Measurements from ENCODE around the gene ZSCAN23. TPM values are rescaled to one million over a fixed set of nuclear protein-coding genes. Genes with fewer than 3 reads are reported as not detected.

Gene ZSCAN23
- total RNA-seq, 1 experiment from 2014 or later, result 2.9 TPM

DNA sequence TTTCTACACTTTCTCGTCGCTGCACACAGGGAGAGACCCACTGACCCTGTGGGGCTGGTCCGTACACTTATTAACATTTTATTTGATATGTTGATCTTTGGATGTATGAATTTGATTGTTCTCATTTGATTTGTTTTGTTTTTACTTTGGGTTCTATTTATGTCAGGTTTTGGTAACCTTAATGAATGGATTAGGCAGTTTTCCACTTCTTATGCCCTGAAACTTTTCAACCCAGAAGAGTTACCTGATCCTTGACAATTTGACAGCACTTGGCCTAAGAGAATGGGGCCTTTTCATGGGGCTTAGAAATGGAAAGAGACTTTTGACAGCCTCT is 48.7 kb upstream of the ZSCAN23 start:
- no peak overlapping the region for H4K91ac ChIP-seq (ENCODE audit: insufficient read length, low read depth, low read length)
- no peak overlapping the region for H3K23ac ChIP-seq (ENCODE audit: insufficient read length, low read depth, low read length)
- Mint-ChIP-seq H3K9me3 (no peaks in the 10 kb centered on the region), H3K36me3 (ENCODE audit: insufficient read depth in 1 of 3, low read depth in 3 of 3) (no peaks in the 10 kb centered on the region), H3K4me1 (peaks cover 9 to 13% of the 10 kb centered on the region in 2 experiments), H3K27me3 (ENCODE audit: low read depth) (no peaks in the 10 kb centered on the region), H3K27ac (no peak overlapping the region), H3K4me3 (peak overlapping the region in 1 of 2 experiments; percentile 16; a peak in 1 of 5 replicates)
- H2BK120ac ChIP-seq (ENCODE audit: low read depth, low read length, poor library complexity, severe bottlenecking), result no peak overlapping the region
- no peak overlapping the region for H2BK15ac ChIP-seq (ENCODE audit: low read depth, low read length)
- H4K20me1 ChIP-seq (ENCODE audit: control insufficient read depth, insufficient read depth, insufficient read length), result no peaks in the 10 kb centered on the region
- H3K9ac ChIP-seq (ENCODE audit: extremely low read depth, insufficient read length, low read length), result no peak overlapping the region
- H3T11ph ChIP-seq (ENCODE audit: low read length), result no peak overlapping the region
- no CpG with 5 or more reads among the region's 3 CpGs for WGBS (ENCODE audit: extremely low coverage, insufficient read length, low lambda C conversion rate)
- H2BK12ac ChIP-seq (ENCODE audit: insufficient read length, low read depth, low read length), result no peak overlapping the region
- H2BK5ac ChIP-seq (ENCODE audit: insufficient read length, low read length), result no peak overlapping the region
- no peak overlapping the region for H3K4me2 ChIP-seq (ENCODE audit: insufficient read depth, insufficient read length, low read length)
- no peak overlapping the region for H2BK20ac ChIP-seq (ENCODE audit: low read depth, low read length, poor library complexity, severe bottlenecking)
- no peak overlapping the region for H4K8ac ChIP-seq (replicated peaks; ENCODE audit: insufficient read length, low read depth, low read length)
- no peak for DNase-seq
- H4K5ac ChIP-seq (ENCODE audit: insufficient read length, low read depth, low read length), result no peak overlapping the region
- H3K4me1 ChIP-seq (ENCODE audit: insufficient read depth, low read length), result no peaks in the 10 kb centered on the region
- H2AFZ ChIP-seq (ENCODE audit: low read length), result peak overlapping the region; percentile 52
- H3K9me3 ChIP-seq (ENCODE audit: control insufficient read depth, low read depth, low read length), result no peaks in the 10 kb centered on the region
- H2AK5ac ChIP-seq (ENCODE audit: insufficient read length, low read length), result no peak overlapping the region
- no peak overlapping the region for H3K4ac ChIP-seq (ENCODE audit: low read depth, low read length)
- H3K79me1 ChIP-seq (ENCODE audit: insufficient read depth, low read depth, low read length, poor library complexity, severe bottlenecking), result no peaks in the 10 kb centered on the region
- H3K14ac ChIP-seq (ENCODE audit: insufficient read depth, low read length), result no peak overlapping the region
- no peaks in the 10 kb centered on the region for H3K79me2 ChIP-seq (ENCODE audit: insufficient read depth, low read length)
- no peak overlapping the region for H3K27ac ChIP-seq (ENCODE audit: insufficient read length, low read depth, low read length)
- no peaks in the 10 kb centered on the region for H3K27me3 ChIP-seq (ENCODE audit: insufficient read depth, low read length)
- no peak overlapping the region for H3K18ac ChIP-seq (ENCODE audit: insufficient read length, low read depth, low read length)
- TF ChIP-seq, protein P1, sequence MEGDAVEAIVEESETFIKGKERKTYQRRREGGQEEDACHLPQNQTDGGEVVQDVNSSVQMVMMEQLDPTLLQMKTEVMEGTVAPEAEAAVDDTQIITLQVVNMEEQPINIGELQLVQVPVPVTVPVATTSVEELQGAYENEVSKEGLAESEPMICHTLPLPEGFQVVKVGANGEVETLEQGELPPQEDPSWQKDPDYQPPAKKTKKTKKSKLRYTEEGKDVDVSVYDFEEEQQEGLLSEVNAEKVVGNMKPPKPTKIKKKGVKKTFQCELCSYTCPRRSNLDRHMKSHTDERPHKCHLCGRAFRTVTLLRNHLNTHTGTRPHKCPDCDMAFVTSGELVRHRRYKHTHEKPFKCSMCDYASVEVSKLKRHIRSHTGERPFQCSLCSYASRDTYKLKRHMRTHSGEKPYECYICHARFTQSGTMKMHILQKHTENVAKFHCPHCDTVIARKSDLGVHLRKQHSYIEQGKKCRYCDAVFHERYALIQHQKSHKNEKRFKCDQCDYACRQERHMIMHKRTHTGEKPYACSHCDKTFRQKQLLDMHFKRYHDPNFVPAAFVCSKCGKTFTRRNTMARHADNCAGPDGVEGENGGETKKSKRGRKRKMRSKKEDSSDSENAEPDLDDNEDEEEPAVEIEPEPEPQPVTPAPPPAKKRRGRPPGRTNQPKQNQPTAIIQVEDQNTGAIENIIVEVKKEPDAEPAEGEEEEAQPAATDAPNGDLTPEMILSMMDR (conservative IDR thresholded peaks at IDR 0.05), result no peak
- peaks cover 12% of the 10 kb centered on the region for H3K23me2 ChIP-seq (ENCODE audit: insufficient read length, low read depth, low read length, poor library complexity, severe bottlenecking)
- H3K56ac ChIP-seq (ENCODE audit: insufficient read length, low read depth, low read length), result no peak overlapping the region

All from H9 (cell line).